Mucosa of stomach (tissue), 1 donor: Measurements from ENCODE around the gene CTNNBL1.

Source experiments
- H3K27me3 ChIP-seq: one replicate; pipeline ENCODE4 v1.7.0; 2013; ENCODE audit warnings: mild to moderate bottlenecking, low read length; ENCODE audit not compliant: control insufficient read depth, insufficient read depth
- H3K36me3 ChIP-seq: one replicate; pipeline ENCODE4 v1.7.0; 2013; ENCODE audit warnings: low read length; ENCODE audit not compliant: control insufficient read depth, insufficient read depth
- H3K4me1 ChIP-seq: one replicate; pipeline ENCODE4 v1.7.0; 2013; ENCODE audit warnings: mild to moderate bottlenecking, low read length; ENCODE audit not compliant: control insufficient read depth, insufficient read depth
- H3K4me3 ChIP-seq: one replicate; pipeline ENCODE4 v1.7.0; 2013; ENCODE audit warnings: low read length
- H3K9ac ChIP-seq: one replicate; pipeline ENCODE4 v1.7.0; 2013; ENCODE audit warnings: mild to moderate bottlenecking, low read length, moderate library complexity
- H3K9me3 ChIP-seq: one replicate; pipeline ENCODE4 v1.7.0; 2013; ENCODE audit warnings: mild to moderate bottlenecking, low read length, moderate library complexity; ENCODE audit not compliant: control insufficient read depth
- donor health status: Pancreatic carcinoma.

Gene CTNNBL1

DNA sequence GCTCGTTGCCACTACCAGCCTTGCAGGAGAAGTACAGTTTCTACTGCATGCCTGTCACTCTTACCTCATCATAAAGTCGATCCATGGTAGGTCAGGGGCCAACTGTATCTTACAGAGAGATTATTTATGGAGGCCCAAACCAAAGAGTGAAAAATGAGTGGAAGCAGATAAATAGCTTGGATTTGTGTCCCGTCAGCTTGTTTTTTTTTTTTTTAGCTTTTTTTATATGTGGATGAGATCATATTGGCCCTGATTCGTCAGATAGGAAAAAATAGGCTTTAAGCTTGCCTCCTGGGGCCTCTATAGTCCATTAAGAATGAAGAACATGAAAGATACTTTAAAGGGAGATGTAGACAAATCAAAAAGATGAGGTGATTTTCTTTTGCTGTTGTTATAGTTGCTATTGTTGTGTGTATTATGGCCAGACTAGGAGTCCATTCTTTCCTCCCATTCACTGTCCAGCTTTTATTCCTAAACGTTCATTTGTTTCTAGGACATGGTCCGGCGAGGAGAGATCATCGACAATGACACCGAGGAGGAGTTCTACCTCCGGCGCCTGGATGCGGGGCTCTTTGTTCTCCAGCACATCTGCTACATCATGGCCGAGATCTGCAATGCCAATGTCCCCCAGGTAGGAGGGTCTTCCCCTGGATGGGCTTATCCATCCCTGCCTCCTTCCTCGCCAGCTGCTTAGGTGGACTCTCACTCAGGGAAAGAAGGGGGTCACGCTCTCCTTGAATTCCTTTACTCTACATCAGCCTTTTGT lies 165.8 kb downstream of the CTNNBL1 start:
- Histone ChIP-seq H3K4me1 (no peaks in the 10 kb centered on the region), H3K4me3 (no peak overlapping the region), H3K9me3 (no peaks in the 10 kb centered on the region), H3K9ac (no peak overlapping the region), H3K27me3 (no peaks in the 10 kb centered on the region), H3K36me3 (peaks cover 4% of the 10 kb centered on the region)

- H3K9me3 ChIP-seq = no peaks in the 10 kb centered on the region
Measured at GRCh38 chr20:37863289-37863688, 169.5 kb downstream of the CTNNBL1 start.

DNA sequence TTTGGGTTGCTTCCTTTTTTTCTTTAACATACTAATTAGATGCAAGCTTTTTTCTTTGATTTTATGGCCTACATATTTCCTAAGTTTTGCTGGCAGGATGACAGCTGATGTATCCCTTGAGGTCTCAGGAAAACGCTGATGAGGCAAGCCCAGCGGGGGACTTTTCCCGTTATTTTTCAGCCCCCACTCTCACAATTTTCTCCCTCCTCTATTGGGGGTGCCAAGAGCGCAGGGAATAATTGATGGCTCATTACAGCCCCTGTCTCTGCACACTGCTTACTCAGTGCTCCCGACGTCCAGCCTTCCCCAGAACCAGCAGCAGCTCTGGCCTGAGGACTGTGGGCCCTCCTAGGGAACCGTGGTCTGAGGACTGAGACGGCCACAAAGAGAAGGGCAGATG lies 170.5 kb downstream of the CTNNBL1 start:
- H3K4me3 ChIP-seq = no peak overlapping the region
- no peak overlapping the region for H3K9ac ChIP-seq
- peaks cover 11% of the 10 kb centered on the region for H3K36me3 ChIP-seq
- no peaks in the 10 kb centered on the region for H3K27me3 ChIP-seq
- H3K4me1 ChIP-seq = no peaks in the 10 kb centered on the region
- H3K9me3 ChIP-seq = no peaks in the 10 kb centered on the region

More at GRCh38 chr20:37863289-37863688, 169.5 kb downstream of the CTNNBL1 start:
- Histone ChIP-seq H3K4me3 (no peak overlapping the region), H3K36me3 (peaks cover 5% of the 10 kb centered on the region), H3K4me1 (no peaks in the 10 kb centered on the region), H3K9ac (no peak overlapping the region), H3K27me3 (no peaks in the 10 kb centered on the region)

DNA sequence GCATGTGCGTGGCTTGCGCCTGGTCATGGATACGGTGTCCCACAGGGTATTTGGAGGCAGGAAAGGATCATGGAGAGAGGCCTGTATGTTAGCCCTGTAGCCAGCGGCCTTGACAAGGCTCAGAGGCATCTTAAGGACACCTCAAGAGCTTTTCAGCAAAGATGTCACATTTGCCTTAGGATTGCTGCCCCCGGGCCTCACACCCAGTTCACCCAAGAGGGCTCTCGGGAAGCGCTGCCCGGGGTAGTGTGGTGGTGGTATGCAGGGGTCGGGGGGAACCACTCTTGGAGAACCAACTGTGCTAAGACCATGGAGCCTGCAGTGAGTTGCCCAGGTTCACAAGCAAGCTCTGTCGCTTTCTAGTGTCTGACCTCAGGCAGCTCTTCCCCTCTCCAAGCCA lies 172.2 kb downstream of the CTNNBL1 start:
- H3K9ac ChIP-seq = no peak overlapping the region
- H3K4me3 ChIP-seq = no peak overlapping the region
- H3K36me3 ChIP-seq = peaks cover 11% of the 10 kb centered on the region
- H3K4me1 ChIP-seq = no peaks in the 10 kb centered on the region
- H3K27me3 ChIP-seq = no peaks in the 10 kb centered on the region
- H3K9me3 ChIP-seq = no peaks in the 10 kb centered on the region

- H3K9ac ChIP-seq = no peak overlapping the region
Measured at GRCh38 chr20:37867289-37868195, 173.7 kb downstream of the CTNNBL1 start.

GRCh38 chr20:37868851-37869333 lies 175.1 kb downstream of the CTNNBL1 start:
- Histone ChIP-seq H3K27me3 (no peaks in the 10 kb centered on the region), H3K4me3 (no peak overlapping the region), H3K9ac (no peak overlapping the region), H3K9me3 (no peaks in the 10 kb centered on the region), H3K36me3 (peaks cover 7% of the 10 kb centered on the region), H3K4me1 (no peaks in the 10 kb centered on the region)

More at GRCh38 chr20:37867289-37868195, 173.7 kb downstream of the CTNNBL1 start:
- Histone ChIP-seq H3K4me3 (no peak overlapping the region), H3K4me1 (no peaks in the 10 kb centered on the region), H3K9me3 (no peaks in the 10 kb centered on the region), H3K36me3 (peaks cover 7% of the 10 kb centered on the region), H3K27me3 (no peaks in the 10 kb centered on the region)

- Histone ChIP-seq H3K9ac (no peak overlapping the region), H3K9me3 (no peaks in the 10 kb centered on the region), H3K36me3 (peaks cover 7% of the 10 kb centered on the region), H3K4me3 (no peak overlapping the region), H3K27me3 (no peaks in the 10 kb centered on the region), H3K4me1 (no peaks in the 10 kb centered on the region)
Measured at GRCh38 chr20:37869334-37869861, 175.6 kb downstream of the CTNNBL1 start.

DNA sequence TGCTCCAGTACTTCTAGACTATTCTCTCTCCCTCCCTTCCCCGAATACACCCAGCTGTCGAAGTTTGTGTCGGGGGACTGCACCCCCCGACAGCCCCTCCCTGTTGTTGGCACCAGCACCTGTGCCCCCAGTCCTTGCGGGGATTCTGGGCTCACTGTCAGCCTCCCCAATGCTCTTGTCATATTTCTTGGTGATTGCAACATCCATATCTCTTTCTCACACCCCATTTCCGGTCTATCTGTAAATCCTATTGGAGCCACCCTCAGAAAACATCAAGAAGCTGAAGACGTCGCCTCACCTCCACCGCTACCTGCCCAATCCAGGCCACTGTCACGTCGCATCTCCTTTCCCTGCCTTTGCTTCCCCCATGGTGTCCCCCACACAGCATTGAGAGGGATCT lies 176.5 kb downstream of the CTNNBL1 start:
- H3K36me3 ChIP-seq = peaks cover 7% of the 10 kb centered on the region
- H3K9ac ChIP-seq = no peak overlapping the region
- H3K27me3 ChIP-seq = no peaks in the 10 kb centered on the region
- H3K4me1 ChIP-seq = no peaks in the 10 kb centered on the region
- no peak overlapping the region for H3K4me3 ChIP-seq
- no peaks in the 10 kb centered on the region for H3K9me3 ChIP-seq

DNA sequence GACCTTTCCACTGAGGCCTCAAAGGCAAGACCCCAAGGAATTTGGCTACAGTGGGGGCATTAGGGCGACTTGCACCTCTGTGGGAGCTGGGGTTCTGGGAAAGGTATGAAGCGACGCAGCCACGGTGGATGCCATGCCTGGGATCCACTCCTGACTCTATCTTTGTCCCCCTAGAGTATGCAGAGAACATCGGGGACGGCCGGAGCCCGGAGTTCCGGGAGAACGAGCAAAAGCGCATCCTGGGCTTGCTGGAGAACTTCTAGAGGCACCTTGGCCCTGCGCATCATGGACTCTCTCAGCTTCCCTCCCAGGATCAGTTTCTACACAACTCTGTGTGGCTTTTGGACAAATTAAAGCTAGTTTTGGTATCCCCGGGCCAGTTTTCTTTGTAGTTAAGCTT lies 177.9 kb downstream of the CTNNBL1 start:
- H3K36me3 ChIP-seq = peaks cover 7% of the 10 kb centered on the region

GRCh38 chr20:37872161-37872560 lies 178.3 kb downstream of the CTNNBL1 start:
- H3K36me3 ChIP-seq = peaks cover 7% of the 10 kb centered on the region
- no peaks in the 10 kb centered on the region for H3K9me3 ChIP-seq
- no peaks in the 10 kb centered on the region for H3K27me3 ChIP-seq
- H3K4me1 ChIP-seq = no peaks in the 10 kb centered on the region
- no peak overlapping the region for H3K4me3 ChIP-seq
- H3K9ac ChIP-seq = no peak overlapping the region

More for the DNA sequence above, 177.9 kb downstream of the CTNNBL1 start:
- no peaks in the 10 kb centered on the region for H3K9me3 ChIP-seq
- no peaks in the 10 kb centered on the region for H3K4me1 ChIP-seq
- no peak overlapping the region for H3K9ac ChIP-seq
- H3K4me3 ChIP-seq = no peak overlapping the region
- H3K27me3 ChIP-seq = no peaks in the 10 kb centered on the region

DNA sequence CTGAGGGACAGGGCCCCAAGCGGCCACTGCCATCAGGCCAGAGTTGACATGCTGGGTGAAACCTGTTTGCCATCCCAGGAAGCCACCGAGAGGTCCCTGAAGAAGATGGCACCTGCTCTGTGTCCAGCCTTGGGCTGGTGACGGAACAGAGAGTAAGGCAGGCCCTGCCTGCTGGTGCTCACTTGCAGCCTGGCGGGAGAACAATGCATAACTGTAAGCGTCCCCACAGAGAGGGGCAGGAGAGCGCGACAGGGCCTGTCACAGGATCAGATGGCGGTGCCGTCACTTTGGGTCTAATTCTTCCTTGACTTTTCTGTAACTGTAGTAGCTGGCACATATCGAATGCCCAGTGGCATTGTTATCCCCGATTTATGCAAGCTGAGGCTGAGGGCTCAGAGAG lies 180.1 kb downstream of the CTNNBL1 start:
- H3K9ac ChIP-seq = no peak overlapping the region

More for the DNA sequence above, 180.1 kb downstream of the CTNNBL1 start:
- Histone ChIP-seq H3K36me3 (peaks cover under 1% of the 10 kb centered on the region), H3K9me3 (no peaks in the 10 kb centered on the region), H3K27me3 (no peaks in the 10 kb centered on the region), H3K4me1 (no peaks in the 10 kb centered on the region), H3K4me3 (no peak overlapping the region)
